IPS DF 6.9 (cell line): ENCODE measurements around the gene DYDC2.

Source experiments
- DNase-seq: peaks from one replicate; pipeline ENCODE4 v3.0.0-alpha.2; 2013; ENCODE audit warnings: low read depth, low spot score
- H3K27ac ChIP-seq: one replicate; pipeline ENCODE4 v1.5.1; 2013; ENCODE audit warnings: low read length, control low read depth
- H3K27me3 ChIP-seq: 2 replicates; pipeline ENCODE4 v1.6.1; 2013; ENCODE audit warnings: mild to moderate bottlenecking, low read length; ENCODE audit not compliant: control insufficient read depth, insufficient read depth
- H3K36me3 ChIP-seq: 2 replicates; pipeline ENCODE4 v1.6.1; 2013; ENCODE audit warnings: low read length; ENCODE audit not compliant: control insufficient read depth, insufficient read depth
- H3K4me1 ChIP-seq: 2 replicates; pipeline ENCODE4 v1.6.1; 2013; ENCODE audit warnings: low read length; ENCODE audit not compliant: control insufficient read depth, insufficient read depth
- H3K4me3 ChIP-seq: 2 replicates; pipeline ENCODE4 v1.5.1; 2013; ENCODE audit warnings: mild to moderate bottlenecking, low read length
- H3K9me3 ChIP-seq: 2 replicates; pipeline ENCODE4 v1.6.1; 2013; ENCODE audit warnings: low read length, inconsistent platforms; ENCODE audit not compliant: control insufficient read depth, insufficient read depth
- WGBS: extraction: QIAGEN DNeasy Blood & Tissue Kit; methylation state at CpG from one replicate; pipeline ENCODE4 v1.1.7; 2013; ENCODE audit warnings: mixed read lengths, missing lambda C conversion rate; ENCODE audit not compliant: insufficient read length, insufficient coverage; 5-methylcytosine and 5-hydroxymethylcytosine counted together

DYDC2 gene

GRCh38 chr10:80356563-80356988 is at the start of gene DYDC2, which contains the start of gene DYDC1:
DYDC2 (plus strand) TSS chr10:80356781; CDS start chr10:80362444, 5,663 bp downstream.
DYDC1 (minus strand) TSS chr10:80356755; CDS start chr10:80352601, 4,154 bp downstream.
- no peaks in the 10 kb centered on the region for H3K9me3 ChIP-seq
- H3K27ac ChIP-seq, result no peak within 1 kb of the TSS
- DNase-seq, result peak; percentile 54
- no peaks in the 10 kb centered on the region for H3K36me3 ChIP-seq
- H3K4me3 ChIP-seq, result peak within 1 kb of the TSS; percentile 57; the same call in 1 of the 2 replicates
- no CpG with 5 or more reads among the region's 43 CpGs for WGBS
- no peaks in the 10 kb centered on the region for H3K27me3 ChIP-seq
- no peaks in the 10 kb centered on the region; the same call in 1 of the 2 replicates for H3K4me1 ChIP-seq

GRCh38 chr10:80313523-80313922 is 43.1 kb upstream of the DYDC2 start:
- WGBS, result no CpG with 5 or more reads among the region's 5 CpGs
- no peaks in the 10 kb centered on the region for H3K36me3 ChIP-seq
- no peaks in the 10 kb centered on the region for H3K4me1 ChIP-seq
- H3K27ac ChIP-seq, result no peak overlapping the region
- H3K9me3 ChIP-seq, result no peaks in the 10 kb centered on the region
- no peaks in the 10 kb centered on the region for H3K27me3 ChIP-seq
- H3K4me3 ChIP-seq, result no peak overlapping the region
- no peak for DNase-seq

- H3K9me3 ChIP-seq, result no peaks in the 10 kb centered on the region
- H3K27ac ChIP-seq, result no peak overlapping the region
- H3K4me1 ChIP-seq, result no peaks in the 10 kb centered on the region
- H3K36me3 ChIP-seq, result no peaks in the 10 kb centered on the region
- no peak for DNase-seq
- H3K4me3 ChIP-seq, result no peak overlapping the region
- WGBS, result no CpG with 5 or more reads among the region's 21 CpGs
- H3K27me3 ChIP-seq, result no peaks in the 10 kb centered on the region
Measured at GRCh38 chr10:80315391-80315790, 41.2 kb upstream of the DYDC2 start.

GRCh38 chr10:80318742-80319141 is 37.8 kb upstream of the DYDC2 start:
- DNase-seq, result no peak
- Histone ChIP-seq H3K9me3 (no peaks in the 10 kb centered on the region), H3K4me3 (no peak overlapping the region), H3K36me3 (no peaks in the 10 kb centered on the region), H3K27ac (no peak overlapping the region), H3K27me3 (no peaks in the 10 kb centered on the region), H3K4me1 (no peaks in the 10 kb centered on the region)

- H3K27ac ChIP-seq, result no peak overlapping the region
- no peaks in the 10 kb centered on the region for H3K36me3 ChIP-seq
- no peaks in the 10 kb centered on the region for H3K9me3 ChIP-seq
- DNase-seq, result no peak
- no CpG with 5 or more reads among the region's 2 CpGs for WGBS
- no peaks in the 10 kb centered on the region for H3K4me1 ChIP-seq
- H3K27me3 ChIP-seq, result no peaks in the 10 kb centered on the region
- no peak overlapping the region for H3K4me3 ChIP-seq
Measured at GRCh38 chr10:80319318-80319717, 37.3 kb upstream of the DYDC2 start.

GRCh38 chr10:80319725-80320290 is 36.8 kb upstream of the DYDC2 start:
- WGBS, result no CpG with 5 or more reads among the region's 2 CpGs
- Histone ChIP-seq H3K4me1 (no peaks in the 10 kb centered on the region), H3K4me3 (no peak overlapping the region), H3K36me3 (no peaks in the 10 kb centered on the region), H3K27me3 (no peaks in the 10 kb centered on the region), H3K9me3 (no peaks in the 10 kb centered on the region), H3K27ac (no peak overlapping the region)
- no peak for DNase-seq

- Histone ChIP-seq H3K27me3 (no peaks in the 10 kb centered on the region), H3K27ac (no peak overlapping the region), H3K4me3 (no peak overlapping the region), H3K9me3 (no peaks in the 10 kb centered on the region), H3K36me3 (no peaks in the 10 kb centered on the region), H3K4me1 (no peaks in the 10 kb centered on the region)
- no peak for DNase-seq
Measured at GRCh38 chr10:80320377-80320776, 36.2 kb upstream of the DYDC2 start.

- H3K27ac ChIP-seq, result no peak overlapping the region
- WGBS, result no CpG with 5 or more reads among the region's 5 CpGs
- no peaks in the 10 kb centered on the region for H3K27me3 ChIP-seq
- H3K9me3 ChIP-seq, result no peaks in the 10 kb centered on the region
- no peaks in the 10 kb centered on the region for H3K4me1 ChIP-seq
- no peak for DNase-seq
- no peaks in the 10 kb centered on the region for H3K36me3 ChIP-seq
- no peak overlapping the region for H3K4me3 ChIP-seq
Measured at GRCh38 chr10:80321183-80321582, 35.4 kb upstream of the DYDC2 start.

GRCh38 chr10:80322158-80322557 is 34.4 kb upstream of the DYDC2 start:
- no peaks in the 10 kb centered on the region for H3K27me3 ChIP-seq
- no peak overlapping the region for H3K4me3 ChIP-seq
- no peaks in the 10 kb centered on the region for H3K4me1 ChIP-seq
- DNase-seq, result no peak
- WGBS, result no CpG with 5 or more reads among the region's 2 CpGs
- H3K36me3 ChIP-seq, result no peaks in the 10 kb centered on the region
- H3K27ac ChIP-seq, result no peak overlapping the region
- H3K9me3 ChIP-seq, result no peaks in the 10 kb centered on the region

- Histone ChIP-seq H3K4me1 (no peaks in the 10 kb centered on the region), H3K4me3 (no peak overlapping the region), H3K27ac (no peak overlapping the region), H3K36me3 (no peaks in the 10 kb centered on the region), H3K9me3 (no peaks in the 10 kb centered on the region), H3K27me3 (no peaks in the 10 kb centered on the region)
- no CpG with 5 or more reads among the region's 1 CpG for WGBS
- no peak for DNase-seq
Measured at GRCh38 chr10:80322711-80323110, 33.9 kb upstream of the DYDC2 start.

GRCh38 chr10:80323311-80323710 is 33.3 kb upstream of the DYDC2 start:
- H3K4me3 ChIP-seq, result no peak overlapping the region
- no peaks in the 10 kb centered on the region for H3K9me3 ChIP-seq
- no peaks in the 10 kb centered on the region for H3K27me3 ChIP-seq
- no peaks in the 10 kb centered on the region for H3K4me1 ChIP-seq
- H3K36me3 ChIP-seq, result no peaks in the 10 kb centered on the region
- no peak overlapping the region for H3K27ac ChIP-seq
- no peak for DNase-seq
- no CpG with 5 or more reads among the region's 3 CpGs for WGBS
